Activated CD4-positive, alpha-beta T cell treated with anti-CD3 and anti-CD28 coated beads, Interleukin-2, amount 50 U/mL, for 4 hours (primary cell): ENCODE results near the gene HOXA5.

Experiments
- DNase-seq, 2 experiments: peaks; one replicate each; pipeline ENCODE4 v3.0.0-alpha.2; 2020

The HOXA5 gene

DNA sequence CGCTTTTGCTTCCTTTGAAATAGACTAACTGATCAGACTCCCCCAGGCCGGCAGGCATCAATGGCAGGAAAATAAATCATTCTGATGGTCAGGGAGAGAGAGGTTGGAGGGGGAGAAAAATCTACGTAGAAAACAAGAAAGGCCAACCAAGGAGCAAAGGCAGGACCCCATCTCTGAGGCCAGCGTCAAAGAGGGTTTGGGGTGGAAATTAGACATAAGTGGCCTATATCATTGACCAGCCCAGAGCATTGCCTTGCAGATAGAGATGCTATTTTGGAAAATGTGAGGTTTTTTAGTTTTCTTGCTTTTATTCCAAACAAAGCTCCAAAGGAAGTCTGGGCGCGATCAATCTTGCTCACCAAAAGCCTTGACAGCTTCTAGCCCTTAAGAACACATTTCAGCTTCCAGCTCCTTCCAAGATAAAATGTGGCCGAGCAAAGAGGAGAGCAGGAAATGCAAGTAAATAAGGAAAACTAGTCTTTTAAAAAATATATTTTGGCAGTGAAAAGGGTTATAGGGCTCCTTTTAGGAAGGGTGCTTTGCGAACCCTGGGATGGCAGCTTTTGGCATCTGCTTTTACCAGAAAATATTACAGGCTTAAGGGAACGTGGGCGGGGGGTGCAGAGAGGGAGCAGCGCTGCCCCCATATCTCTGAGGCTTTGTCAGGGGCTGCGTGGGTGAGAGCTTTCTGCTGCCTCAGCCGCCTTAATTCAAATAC is 39.0 kb downstream of the HOXA5 start:
- no peak for DNase-seq

DNA sequence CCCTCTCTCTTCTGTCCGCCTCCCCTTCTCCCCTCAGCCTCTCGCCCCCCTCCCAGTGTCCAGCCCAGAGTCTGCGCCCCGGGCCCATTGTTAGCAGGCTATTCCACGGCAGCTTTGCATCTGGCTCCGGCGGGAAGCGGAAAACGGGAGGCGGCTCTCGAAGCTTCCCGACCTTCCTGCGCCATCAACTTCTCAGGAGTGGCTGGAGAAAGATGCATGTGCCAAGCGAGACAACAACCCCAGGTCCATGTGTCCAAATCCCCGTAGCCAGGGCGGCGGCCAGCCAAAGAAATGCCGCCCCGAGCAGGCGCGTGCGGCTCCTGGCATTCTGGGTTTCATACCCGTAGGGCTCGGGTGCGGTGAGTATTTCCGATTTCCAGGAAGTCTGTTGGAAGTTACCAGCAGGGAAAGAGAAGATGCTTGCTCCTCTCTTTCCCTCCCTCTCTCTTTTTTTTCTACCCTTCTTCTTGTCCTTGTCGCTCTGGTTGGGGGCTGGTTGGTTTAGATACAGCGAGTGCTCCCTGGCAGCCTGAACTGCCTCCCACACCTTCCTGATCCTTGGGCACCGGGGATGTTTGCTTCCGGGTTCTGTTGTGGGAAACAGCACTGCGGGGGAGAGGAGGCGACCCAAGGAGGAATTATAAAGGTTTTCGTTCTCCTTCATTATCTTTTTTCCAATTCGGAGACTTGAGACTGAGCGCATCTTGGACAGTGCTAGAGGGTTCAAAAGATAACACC is 39.8 kb downstream of the HOXA5 start:
- no peak for DNase-seq

DNA sequence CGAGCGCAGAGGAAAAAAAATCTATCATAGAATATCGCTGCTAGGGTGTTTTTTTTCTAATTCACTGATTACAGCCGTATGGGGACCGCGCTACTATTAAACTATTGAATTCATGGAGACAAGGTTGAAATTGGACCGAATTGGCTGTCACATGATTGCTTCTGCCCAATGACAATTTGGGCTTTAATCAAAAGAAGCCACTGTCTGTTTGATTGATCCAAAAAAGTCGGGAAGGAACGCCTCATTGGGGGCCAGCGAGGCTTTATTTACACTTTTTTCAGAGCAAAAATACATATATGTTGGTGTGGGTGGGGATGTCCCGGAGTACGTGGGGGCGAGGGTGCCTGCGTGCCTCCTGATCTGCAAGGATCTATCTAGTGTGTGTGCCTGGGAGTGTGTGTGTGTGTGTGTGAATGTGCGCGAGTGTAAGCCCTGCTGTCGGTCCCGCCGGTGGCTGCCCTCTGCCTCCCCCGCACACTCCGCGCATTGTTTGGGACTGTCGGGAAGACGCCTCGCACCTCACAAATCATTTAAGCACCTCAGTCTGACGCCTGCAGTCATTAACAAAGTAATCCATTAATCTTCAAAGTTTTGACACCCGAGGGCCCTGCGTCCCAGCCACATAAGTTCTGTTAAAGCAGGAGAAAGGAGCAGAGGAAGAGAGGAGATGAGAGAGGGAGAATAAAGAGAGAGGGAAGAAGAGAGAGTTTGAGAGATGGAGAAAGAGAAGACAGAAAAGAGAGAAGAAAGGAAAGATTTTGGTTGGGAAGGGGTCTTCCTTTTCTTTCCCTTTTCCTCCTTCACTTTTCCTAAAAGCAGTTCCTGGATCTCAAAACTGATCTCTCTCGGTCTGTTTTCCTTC is 40.7 kb downstream of the HOXA5 start, which contains the start of gene HOXA2:
Gene HOXA2 (minus strand): TSS at position 103 of the 862 bp plus-strand sequence. CDS start 183 bp downstream, outside the sequence.
- no peak for DNase-seq

DNA sequence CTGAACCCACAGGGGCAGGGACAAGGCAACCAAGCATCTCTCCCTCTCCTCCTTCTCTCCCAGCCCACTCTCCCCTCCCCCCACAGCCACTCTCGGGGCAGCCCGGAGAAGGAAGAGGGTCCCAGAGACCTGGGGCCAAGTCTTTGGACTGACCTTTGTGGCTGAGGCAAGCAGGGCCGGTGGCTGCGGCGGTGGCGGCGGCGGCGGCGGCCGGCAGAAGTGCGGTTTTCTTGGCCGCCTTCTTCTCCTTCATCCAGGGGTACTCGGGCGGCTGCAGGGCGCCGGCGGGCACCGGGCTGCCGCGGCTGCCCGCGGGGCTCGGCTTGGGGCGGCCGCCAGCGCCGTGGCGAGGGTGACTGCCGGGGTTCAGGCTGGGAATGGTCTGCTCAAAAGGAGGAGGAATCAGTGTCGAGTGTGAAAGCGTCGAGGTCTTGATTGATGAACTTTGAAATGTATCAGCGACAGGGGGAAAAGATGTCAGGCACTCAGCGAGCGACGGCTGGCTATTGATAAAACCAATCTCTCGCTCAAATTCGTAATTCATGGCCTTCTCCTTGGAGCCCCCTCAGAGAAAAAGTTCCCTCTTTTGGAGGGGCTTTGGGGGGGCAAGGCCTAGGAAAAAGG is 41.4 kb downstream of the HOXA5 start:
- DNase-seq: no peak

DNA sequence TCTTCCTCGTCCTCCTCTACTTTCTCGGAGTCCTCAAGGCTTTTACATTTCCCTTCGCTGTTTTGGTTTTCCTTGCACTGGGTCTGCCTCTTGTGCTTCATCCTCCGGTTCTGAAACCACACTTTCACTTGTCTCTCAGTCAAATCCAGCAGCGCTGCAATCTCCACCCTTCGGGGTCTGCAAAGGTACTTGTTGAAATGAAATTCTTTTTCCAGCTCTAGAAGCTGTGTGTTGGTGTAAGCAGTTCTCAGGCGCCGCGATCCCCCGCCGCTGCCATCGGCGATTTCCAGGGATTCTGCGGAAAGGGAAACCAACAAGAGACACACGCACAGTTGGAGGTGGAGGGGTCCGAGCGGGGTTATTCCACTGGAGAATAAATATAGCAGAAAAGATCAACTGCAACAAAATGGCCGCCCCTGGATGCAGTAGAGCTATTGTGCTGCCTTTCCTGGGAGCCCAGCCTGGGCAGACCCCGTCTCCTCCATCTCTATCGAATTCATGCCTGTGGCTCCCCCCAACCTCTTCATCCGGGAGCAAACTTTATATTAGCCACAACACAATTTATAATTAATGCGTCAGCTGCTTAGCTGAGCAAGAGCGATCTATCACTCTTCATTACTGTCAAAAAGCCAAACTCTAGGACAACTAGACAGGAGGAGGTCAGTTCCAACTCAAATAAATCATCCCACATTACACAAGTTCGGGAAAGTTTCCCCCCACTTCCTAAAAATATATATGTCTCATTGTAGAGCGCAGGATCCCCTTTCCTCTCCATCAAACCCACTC is 42.1 kb downstream of the HOXA5 start:
- DNase-seq: no peak

DNA sequence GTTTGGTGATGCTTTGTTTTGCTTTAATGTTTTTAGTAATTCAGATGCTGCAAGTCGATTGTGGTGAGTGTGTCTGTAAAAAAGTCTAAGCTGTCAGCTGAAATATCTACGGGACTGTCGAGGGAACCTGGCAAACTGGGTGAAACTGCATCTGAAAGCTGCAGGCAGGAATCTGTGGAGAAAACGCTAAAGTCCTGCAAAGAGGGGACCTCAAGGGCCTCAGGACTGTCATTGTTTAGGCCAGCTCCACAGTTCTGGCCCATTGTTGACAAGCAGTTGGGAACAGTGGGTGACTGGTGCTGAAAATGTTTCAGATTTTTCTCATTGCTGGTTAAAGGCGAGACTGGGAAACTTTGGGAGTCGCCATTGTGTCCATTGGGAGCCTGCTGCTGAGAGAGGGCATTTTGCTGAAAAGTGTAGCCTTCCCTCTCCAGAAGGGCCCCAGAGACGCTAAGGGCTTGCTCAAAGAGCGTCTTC is 42.7 kb downstream of the HOXA5 start:
- DNase-seq: no peak

DNA sequence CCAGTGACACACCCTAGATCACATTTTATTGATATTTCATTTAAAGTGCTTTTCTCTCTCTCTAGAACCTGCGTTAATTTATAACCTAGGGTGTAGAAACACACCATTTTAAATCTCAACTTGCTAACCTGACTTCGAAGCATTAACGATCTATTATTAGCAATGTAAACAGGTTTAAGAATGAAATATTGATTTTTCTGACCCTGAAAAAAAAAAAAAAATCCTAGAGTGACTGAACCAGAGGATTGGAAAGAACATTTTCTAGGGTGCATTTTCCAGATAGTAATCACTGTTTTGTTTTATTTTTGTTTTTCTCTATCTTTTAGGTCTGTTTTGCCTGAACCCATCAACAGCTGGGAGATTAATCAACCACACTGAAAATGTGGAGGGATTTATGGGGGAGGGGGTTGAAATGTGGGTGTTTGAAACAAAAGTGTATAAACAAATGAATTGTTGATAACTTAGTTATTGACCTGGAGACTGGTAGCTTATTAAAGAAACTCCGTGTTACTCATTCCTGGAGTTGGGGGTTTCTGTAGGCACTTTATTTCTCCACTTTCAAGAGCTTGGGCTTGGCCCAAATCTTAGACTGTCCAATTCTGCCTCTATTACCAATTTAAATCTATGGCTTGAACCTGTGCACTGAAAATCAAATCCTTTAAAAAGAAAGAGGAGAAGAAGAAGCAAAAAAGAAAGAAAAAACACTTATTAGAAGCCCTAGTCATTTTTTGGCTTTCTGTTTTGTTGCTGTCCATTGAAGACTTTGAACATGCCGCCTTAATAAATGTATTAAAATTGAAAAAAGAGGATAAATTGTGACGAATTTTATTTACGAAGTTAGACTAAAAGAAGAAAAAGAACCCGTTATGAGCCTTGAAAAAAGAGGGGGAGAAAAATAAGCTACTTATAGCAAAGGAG is 43.8 kb downstream of the HOXA5 start:
- DNase-seq: no peak

DNA sequence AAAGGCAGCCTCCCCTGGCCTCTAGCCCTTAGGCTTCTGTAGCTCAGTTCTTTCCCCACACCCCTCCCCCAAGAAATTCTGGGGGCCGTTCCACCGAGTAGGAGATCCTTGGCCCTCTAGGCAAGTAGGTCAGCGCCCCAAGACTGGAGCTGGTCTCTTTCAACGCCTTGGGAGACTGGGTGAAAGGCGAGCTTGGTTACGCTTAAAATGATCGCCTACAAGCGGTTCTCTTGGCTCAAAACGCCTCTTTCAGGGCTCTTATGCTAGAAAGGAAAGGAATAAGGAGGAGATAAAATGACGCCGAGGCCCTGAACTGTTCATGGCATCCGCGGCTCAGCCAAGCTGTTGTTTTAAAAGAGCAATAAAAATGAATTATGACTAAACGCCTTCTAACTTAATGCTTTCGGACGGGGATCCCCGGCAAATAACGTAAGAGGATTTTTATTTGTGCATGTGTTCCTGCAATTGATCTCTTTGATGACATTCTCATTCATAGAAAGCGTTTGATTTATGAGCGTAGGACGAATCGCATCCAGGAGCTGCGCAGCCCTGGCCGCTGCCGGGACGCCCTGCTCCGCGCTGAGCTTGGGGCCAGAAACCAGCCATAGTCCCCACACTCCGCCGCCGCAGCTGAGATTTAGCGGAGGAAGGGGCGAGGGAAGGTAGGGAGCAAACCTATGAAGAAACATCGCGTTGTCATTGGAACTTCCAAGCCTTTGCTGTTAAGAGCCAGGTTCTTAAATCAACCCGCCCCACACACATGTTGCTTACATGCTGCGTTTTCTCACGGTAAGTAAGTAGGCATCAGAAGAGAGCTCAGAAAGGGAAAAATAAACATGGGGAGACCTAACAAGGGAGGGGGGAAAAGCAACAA is 44.7 kb downstream of the HOXA5 start:
- no peak for DNase-seq

DNA sequence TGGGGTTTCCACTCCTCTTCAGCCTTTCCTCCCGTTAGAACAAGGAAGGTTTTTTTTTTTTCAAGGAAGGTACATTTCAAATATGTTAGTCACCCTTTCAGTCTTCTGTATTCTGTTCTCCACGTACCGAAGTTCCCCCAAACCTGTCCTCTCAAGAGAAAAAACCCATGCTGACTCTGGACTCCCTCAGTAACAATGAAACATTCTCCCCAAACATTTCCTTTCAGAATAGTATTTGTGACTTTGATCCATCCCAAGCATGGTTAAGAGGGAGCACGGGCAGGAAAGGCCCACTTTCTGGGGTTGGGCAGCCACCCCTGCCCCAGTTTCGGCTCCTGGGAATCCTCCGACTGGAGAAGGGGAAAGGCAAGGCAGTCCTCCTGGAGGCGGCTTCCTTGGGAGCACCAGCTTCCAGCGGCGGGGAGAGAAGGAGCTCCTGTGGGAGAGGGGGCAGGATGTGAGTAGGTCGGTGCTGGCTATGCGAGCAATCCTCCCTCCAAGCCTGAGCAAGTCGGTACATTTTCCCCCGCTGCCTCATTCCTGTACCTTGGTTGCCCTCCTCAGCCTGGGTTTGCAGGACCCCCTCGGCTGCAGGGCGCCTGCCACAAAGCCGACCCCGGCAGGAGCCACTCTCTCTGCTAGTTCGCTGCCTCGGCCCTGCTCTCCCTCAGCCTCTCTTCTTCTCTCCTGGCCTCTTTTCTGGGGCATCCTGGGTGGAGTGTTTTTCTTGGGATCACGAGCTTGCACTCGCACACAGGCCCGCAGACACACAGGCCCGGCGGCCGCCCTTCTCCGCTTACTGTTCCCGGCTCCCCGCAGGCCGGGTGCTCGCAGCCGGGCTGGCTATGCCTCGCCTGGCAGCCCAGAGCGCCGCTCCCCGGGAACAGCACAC is 45.5 kb downstream of the HOXA5 start:
- DNase-seq: no peak

DNA sequence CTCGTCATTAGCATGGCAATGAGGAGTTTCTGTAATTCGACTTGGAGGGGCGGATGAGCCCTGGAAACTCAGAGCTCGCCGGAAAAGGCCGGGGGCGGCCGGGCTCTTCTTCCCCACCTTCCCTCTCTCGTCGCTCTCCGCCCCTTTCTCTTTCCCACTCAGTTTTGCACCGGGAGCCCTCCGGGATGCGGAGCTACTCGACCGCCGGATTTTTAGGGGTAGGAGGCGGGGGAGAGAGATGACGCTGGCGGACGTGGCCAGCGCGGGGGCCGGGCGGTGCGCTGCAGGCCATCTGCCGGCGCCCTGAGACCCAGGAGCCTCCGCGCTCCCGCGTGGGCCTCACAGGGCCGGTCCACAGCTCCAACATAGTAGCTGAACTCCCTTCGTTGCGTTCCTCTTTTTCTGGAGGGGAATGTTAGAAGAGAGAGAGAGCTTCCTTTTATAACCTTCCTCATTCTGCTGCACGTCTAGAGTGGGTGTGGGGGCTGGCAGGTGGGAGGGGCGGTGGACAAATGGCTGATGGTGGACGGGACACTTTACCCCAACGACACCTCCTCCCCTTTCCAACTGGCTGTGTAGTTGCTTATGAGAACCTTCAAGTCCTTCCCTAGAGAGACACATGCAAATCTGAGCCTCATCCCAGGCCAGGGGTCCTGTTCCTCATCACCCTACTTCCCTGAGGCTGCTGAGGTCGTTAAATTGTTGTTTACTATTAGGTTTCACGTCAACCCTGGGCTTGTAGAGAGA is 46.5 kb downstream of the HOXA5 start:
- no peak for DNase-seq

DNA sequence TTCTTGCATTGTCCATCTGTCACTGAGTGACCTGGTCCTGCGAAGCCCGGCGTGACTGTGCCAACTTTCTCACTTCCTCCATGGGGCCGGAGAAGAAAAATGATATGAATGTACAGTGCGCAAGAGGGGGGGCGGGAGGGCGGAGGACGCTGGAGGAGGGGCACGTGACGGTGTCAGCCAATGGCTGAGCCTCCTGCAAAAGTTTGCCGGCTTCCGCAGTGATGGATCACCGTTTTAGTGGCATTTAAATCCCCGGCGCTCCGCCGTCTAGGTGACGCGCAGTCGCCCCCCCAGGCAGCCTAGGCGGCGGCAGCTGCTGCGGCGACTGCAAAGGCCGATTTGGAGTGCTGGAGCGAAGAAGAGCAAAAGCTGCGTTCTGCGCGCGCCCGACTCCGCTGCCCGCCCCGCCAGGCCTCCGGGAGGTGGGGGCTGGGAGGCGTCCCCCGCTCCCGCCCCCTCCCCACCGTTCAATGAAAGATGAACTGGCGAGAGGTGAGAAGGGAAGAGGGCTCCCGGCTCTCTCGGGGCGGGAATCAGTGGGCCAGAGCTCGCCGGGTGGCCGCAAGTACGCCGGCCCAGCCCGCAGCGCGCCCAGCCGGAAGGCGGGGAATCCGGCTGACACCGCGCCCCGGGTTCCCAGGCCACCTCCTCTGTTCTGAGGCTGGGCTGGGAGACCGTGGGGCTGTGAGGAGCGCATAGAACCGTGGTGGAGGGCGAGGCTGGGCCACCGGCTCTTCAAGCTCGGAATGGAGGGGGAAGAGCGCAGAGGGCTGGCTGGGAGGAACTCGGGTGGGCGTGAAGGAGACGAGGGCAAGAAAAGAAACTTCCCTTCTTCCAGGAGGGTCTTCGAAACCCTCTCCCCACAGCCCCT is 47.3 kb downstream of the HOXA5 start, which contains the start of gene HOXA1:
Gene HOXA1 (minus strand): TSS at position 104 of the 871 bp plus-strand sequence. CDS start 88 bp downstream, at position 16.
- peak; percentile 68 to 74 for DNase-seq

DNA sequence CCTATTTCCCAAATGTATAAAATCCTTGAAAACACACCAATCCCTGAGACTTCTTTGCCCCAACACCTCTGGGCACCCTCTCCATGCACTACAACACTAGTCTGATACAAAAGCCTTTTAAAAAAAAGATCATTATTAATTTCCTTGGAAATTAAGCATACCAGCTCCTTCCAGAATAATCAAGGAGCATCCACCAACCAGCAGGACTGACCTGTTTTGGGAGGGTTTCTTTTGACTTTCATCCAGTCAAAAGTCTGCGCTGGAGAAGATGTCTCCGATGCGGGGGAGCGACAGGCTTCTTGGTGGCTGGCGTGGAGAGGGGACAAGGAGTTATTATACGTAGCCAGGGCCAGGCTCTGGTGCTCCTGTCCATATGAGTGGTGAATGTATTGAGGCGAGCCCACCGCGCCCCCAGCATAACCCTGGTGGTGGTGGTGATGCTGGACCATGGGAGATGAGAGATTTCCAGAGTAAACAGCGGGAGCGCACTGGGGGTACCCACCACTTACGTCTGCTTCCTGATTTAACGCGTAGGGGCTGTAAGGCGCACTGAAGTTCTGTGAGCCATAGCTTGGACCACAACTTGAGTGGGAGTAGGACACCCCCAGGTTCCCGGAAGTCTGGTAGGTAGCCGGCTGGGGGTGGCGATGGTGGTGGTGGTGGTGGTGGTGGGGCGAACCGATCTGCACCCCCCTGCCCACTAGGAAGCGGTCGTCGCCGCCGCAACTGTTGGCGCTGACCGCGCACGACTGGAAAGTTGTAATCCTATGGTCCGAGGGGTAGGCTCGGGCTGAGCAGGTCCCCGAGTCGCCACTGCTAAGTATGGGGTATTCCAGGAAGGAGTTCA is 48.2 kb downstream of the HOXA5 start:
- DNase-seq: peak in 1 of 2 experiments; percentile 9

DNA sequence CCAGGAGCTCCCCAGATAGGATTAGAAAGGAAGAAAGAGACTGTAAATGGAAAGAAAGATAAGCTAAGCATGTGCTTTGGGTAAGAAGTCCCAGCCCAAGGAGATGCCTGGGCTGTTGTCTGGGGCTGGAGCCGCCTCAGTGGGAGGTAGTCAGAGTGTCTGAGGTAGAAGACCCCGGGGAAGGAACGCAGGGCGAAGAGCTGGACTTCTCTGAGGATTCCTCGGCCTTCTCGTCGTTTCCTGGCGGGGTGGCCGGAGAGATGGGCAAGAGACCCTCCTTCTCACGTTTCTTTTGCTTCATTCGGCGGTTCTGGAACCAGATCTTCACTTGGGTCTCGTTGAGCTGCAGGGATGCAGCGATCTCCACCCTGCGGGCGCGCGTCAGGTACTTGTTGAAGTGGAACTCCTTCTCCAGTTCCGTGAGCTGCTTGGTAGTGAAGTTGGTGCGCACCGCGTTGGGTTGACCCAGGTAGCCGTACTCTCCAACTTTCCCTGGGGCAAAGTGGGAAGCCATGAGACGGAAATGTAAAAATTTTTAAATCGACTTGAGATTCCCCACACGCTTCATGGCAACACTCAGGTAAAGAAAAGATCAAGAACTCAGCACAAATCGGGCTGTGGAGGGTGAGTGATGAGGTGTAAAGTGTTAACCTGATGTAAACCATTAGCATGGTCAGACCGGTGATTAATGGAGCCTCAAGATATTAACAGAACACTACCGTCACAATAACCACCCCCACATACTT is 49.0 kb downstream of the HOXA5 start:
- DNase-seq: no peak

DNA sequence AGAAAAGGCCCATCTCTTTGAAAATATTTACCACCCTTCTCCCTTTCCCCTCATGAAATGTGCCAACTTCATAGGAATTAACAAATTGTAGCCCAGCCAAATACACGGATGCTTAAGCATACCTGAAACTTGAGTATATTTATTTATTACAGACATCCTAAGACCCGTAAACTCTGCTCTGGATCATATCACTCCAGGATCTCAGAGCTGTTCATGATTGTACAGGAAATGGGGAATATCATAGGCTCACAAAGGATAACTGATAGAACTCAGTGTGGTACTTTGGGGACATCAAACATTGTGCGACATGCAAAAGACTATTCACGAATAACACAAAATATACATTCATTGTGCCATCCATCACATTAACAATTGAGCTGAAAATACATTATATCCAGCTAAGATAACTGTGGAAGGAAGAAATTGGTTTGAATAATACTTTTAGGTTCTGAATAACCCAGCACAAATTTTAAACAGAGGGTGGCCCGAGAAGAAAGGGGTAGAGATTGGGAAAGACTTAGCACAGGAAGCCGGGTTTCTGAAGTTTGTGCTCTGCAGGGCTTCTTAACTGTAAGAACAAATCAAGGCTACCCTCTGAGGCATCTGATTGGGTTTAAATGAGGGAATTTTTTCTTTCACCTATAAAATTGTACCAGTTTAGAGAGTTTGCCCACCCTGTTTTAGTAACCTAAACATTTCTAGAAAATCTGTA is 50.1 kb downstream of the HOXA5 start:
- DNase-seq: no peak

DNA sequence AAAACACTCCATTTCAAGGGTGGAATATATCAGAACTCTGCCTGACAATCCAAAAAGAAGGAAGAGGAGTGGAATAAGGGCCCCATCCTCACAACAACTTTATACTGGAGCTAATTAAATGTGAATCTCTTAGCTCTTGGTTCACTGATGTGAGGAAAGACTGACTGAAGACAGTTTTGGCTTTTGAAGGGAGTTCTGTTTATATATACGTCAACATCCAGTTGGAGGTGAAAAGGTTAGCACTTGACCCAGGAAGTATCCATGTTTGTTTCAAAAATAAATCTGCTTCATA is 50.7 kb downstream of the HOXA5 start:
- DNase-seq: no peak
